ENCODE data around the gene NUP107. TPM values are rescaled to one million over a fixed set of nuclear protein-coding genes. Genes with fewer than 3 reads are reported as not detected.

Gene NUP107
- total RNA-seq, 1 donor from 2014 or later: 66.3 TPM

- TF ChIP-seq, protein P1, sequence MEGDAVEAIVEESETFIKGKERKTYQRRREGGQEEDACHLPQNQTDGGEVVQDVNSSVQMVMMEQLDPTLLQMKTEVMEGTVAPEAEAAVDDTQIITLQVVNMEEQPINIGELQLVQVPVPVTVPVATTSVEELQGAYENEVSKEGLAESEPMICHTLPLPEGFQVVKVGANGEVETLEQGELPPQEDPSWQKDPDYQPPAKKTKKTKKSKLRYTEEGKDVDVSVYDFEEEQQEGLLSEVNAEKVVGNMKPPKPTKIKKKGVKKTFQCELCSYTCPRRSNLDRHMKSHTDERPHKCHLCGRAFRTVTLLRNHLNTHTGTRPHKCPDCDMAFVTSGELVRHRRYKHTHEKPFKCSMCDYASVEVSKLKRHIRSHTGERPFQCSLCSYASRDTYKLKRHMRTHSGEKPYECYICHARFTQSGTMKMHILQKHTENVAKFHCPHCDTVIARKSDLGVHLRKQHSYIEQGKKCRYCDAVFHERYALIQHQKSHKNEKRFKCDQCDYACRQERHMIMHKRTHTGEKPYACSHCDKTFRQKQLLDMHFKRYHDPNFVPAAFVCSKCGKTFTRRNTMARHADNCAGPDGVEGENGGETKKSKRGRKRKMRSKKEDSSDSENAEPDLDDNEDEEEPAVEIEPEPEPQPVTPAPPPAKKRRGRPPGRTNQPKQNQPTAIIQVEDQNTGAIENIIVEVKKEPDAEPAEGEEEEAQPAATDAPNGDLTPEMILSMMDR (IDR thresholded peaks at IDR 0.05; ENCODE audit: unreplicated experiment): no peak
- no peaks in the 10 kb centered on the region for H3K9me3 Mint-ChIP-seq (ENCODE audit: unreplicated experiment)
- peaks cover 9% of the 10 kb centered on the region for H3K36me3 Mint-ChIP-seq (ENCODE audit: low read depth, unreplicated experiment)
- H3K27me3 Mint-ChIP-seq (ENCODE audit: unreplicated experiment): peaks cover 7% of the 10 kb centered on the region
- peak within 1 kb of the TSS; percentile 97 for H3K4me3 Mint-ChIP-seq (ENCODE audit: unreplicated experiment)
- peak; percentile 87 for DNase-seq (ENCODE audit: low spot score)
- peak within 1 kb of the TSS; percentile 1 for H3K27ac Mint-ChIP-seq (ENCODE audit: unreplicated experiment)
- H3K4me1 Mint-ChIP-seq (ENCODE audit: unreplicated experiment): peaks cover 11% of the 10 kb centered on the region
Measured at GRCh38 chr12:68745904-68746571, 59.3 kb downstream of the NUP107 start, which contains the start of gene SLC35E3. SLC35E3 (plus strand) TSS chr12:68746176; CDS start chr12:68746378, 202 bp downstream.

- H3K36me3 Mint-ChIP-seq (ENCODE audit: low read depth, unreplicated experiment): peaks cover 11% of the 10 kb centered on the region
- peak; percentile 52 for DNase-seq (ENCODE audit: low spot score)
- TF ChIP-seq, protein P1 (IDR thresholded peaks at IDR 0.05; ENCODE audit: unreplicated experiment): no peak
- H3K4me3 Mint-ChIP-seq (ENCODE audit: unreplicated experiment): peak overlapping the region; percentile 97
- peaks cover 11% of the 10 kb centered on the region for H3K4me1 Mint-ChIP-seq (ENCODE audit: unreplicated experiment)
- H3K27ac Mint-ChIP-seq (ENCODE audit: unreplicated experiment): peak overlapping the region; percentile 1
- H3K27me3 Mint-ChIP-seq (ENCODE audit: unreplicated experiment): peaks cover 6% of the 10 kb centered on the region
- H3K9me3 Mint-ChIP-seq (ENCODE audit: unreplicated experiment): no peaks in the 10 kb centered on the region
Measured at GRCh38 chr12:68746572-68747180, 59.9 kb downstream of the NUP107 start.

- H3K27ac Mint-ChIP-seq (ENCODE audit: unreplicated experiment): no peak overlapping the region
Measured at GRCh38 chr12:68749443-68749842, 62.7 kb downstream of the NUP107 start.

DNA sequence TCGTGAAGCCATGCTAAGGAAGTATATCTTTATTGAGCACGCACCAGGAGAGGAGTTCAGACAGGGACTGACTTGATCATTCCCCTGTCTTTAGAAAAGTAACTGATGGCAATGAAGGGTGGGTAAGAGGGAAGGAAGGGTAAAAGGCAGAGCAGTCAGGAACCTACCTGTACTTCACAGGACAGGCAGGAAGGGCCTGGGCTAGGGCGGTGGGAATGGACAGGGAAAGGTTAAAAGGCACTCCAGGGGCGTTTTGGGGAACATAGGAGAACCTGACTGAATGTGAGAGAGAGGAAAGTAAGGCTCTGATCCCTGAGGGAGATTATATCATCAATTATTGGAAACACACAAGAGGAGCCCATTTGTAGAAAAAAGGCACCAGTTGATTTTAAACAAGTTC, 63.1 kb downstream of the NUP107 start:
- H3K4me3 Mint-ChIP-seq (ENCODE audit: unreplicated experiment): peak overlapping the region; percentile 1
- H3K36me3 Mint-ChIP-seq (ENCODE audit: low read depth, unreplicated experiment): peaks cover 27% of the 10 kb centered on the region
- H3K27me3 Mint-ChIP-seq (ENCODE audit: unreplicated experiment): peaks cover 6% of the 10 kb centered on the region
- TF ChIP-seq, protein P1 (IDR thresholded peaks at IDR 0.05; ENCODE audit: unreplicated experiment): no peak
- H3K27ac Mint-ChIP-seq (ENCODE audit: unreplicated experiment): peak overlapping the region; percentile 1
- H3K4me1 Mint-ChIP-seq (ENCODE audit: unreplicated experiment): peaks cover 11% of the 10 kb centered on the region
- no peaks in the 10 kb centered on the region for H3K9me3 Mint-ChIP-seq (ENCODE audit: unreplicated experiment)
- DNase-seq (ENCODE audit: low spot score): no peak

More at GRCh38 chr12:68749443-68749842, 62.7 kb downstream of the NUP107 start:
- H3K4me3 Mint-ChIP-seq (ENCODE audit: unreplicated experiment): no peak overlapping the region
- H3K9me3 Mint-ChIP-seq (ENCODE audit: unreplicated experiment): no peaks in the 10 kb centered on the region
- H3K27me3 Mint-ChIP-seq (ENCODE audit: unreplicated experiment): peaks cover 6% of the 10 kb centered on the region
- peaks cover 24% of the 10 kb centered on the region for H3K36me3 Mint-ChIP-seq (ENCODE audit: low read depth, unreplicated experiment)
- TF ChIP-seq, protein P1 (IDR thresholded peaks at IDR 0.05; ENCODE audit: unreplicated experiment): no peak
- DNase-seq (ENCODE audit: low spot score): no peak
- peaks cover 11% of the 10 kb centered on the region for H3K4me1 Mint-ChIP-seq (ENCODE audit: unreplicated experiment)

DNA sequence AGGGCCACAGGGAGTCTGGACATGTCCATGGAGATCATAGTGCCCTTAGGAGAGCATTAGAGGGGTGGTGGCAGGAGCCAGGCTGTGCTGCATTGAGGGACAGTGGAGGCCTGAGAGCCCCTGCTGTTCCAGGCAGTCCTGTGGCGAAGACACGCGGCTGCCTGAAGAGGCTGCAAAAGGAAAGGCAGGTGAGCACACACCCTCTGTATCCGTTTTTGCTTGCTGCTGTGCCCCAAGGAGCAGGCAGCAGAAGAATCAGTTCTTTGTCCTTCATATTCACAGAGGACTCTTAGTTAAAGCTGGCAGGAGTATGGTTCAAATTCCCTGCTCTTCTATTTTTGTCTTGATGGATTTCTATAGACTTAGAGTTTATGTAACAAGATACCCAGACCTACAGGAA, 63.7 kb downstream of the NUP107 start:
- Mint-ChIP-seq H3K9me3 (ENCODE audit: unreplicated experiment) (no peaks in the 10 kb centered on the region), H3K4me3 (ENCODE audit: unreplicated experiment) (no peak overlapping the region), H3K27me3 (ENCODE audit: unreplicated experiment) (peaks cover 6% of the 10 kb centered on the region), H3K36me3 (ENCODE audit: low read depth, unreplicated experiment) (peaks cover 29% of the 10 kb centered on the region), H3K4me1 (ENCODE audit: unreplicated experiment) (peaks cover 11% of the 10 kb centered on the region), H3K27ac (ENCODE audit: unreplicated experiment) (no peak overlapping the region)
- no peak for DNase-seq (ENCODE audit: low spot score)
- TF ChIP-seq, protein P1 (IDR thresholded peaks at IDR 0.05; ENCODE audit: unreplicated experiment): no peak
